Smooth muscle cell (in vitro differentiated cells): ENCODE data around the gene CCDC87. TPM values are rescaled to one million over a fixed set of nuclear protein-coding genes. Genes with fewer than 3 reads are reported as not detected.
"Not testable (repeated sequence)": the region's sequence is repeated elsewhere in the genome, so short reads cannot be mapped to it uniquely, and the experiment has no call there.

Experiments
- DNase-seq: peaks from one replicate; lab custom pipeline; 2025; ENCODE audit not compliant: unreplicated experiment; lab: John Stamatoyannopoulos, UW
- H2AFZ ChIP-seq: fragments of 200-600 bp; sonication (generic); 2 replicates; pipeline ENCODE4 v1.6.0; 2016; ENCODE audit warnings: antibody characterized with exemption, low read depth, mild to moderate bottlenecking
- H3F3A ChIP-seq: fragments of 200-600 bp; sonication (generic); 2 replicates; pipeline ENCODE4 v1.6.0; 2017; ENCODE audit warnings: antibody characterized with exemption, low read depth
- H3K27ac ChIP-seq: fragments of 200-600 bp; sonication (generic); 2 replicates; pipeline ENCODE4 v1.5.1; 2016; ENCODE audit warnings: low read depth, mild to moderate bottlenecking
- H3K27me3 ChIP-seq: fragments of 200-600 bp; sonication (generic); 2 replicates; pipeline ENCODE4 v1.6.1; 2016; ENCODE audit warnings: low read depth, mild to moderate bottlenecking
- H3K36me3 ChIP-seq: fragments of 200-600 bp; sonication (generic); 2 replicates; pipeline ENCODE4 v1.5.1; 2016; ENCODE audit warnings: low read depth
- H3K4me1 ChIP-seq: fragments of 200-600 bp; sonication (generic); 2 replicates; pipeline ENCODE4 v1.5.1; 2016; ENCODE audit warnings: low read depth
- H3K4me2 ChIP-seq: fragments of 200-600 bp; sonication (generic); 2 replicates; pipeline ENCODE4 v1.6.0; 2016; ENCODE audit warnings: mild to moderate bottlenecking
- H3K4me3 ChIP-seq: fragments of 200-600 bp; sonication (generic); 2 replicates; pipeline ENCODE4 v1.5.1; 2016; ENCODE audit warnings: mild to moderate bottlenecking
- H3K79me2 ChIP-seq: fragments of 200-600 bp; sonication (generic); 2 replicates; pipeline ENCODE4 v1.6.0; 2016; ENCODE audit warnings: low read depth, mild to moderate bottlenecking
- H3K9ac ChIP-seq: fragments of 200-600 bp; sonication (generic); 2 replicates; pipeline ENCODE4 v1.6.0; 2016; ENCODE audit warnings: low read depth
- H3K9me3 ChIP-seq: fragments of 200-600 bp; sonication (generic); replicated peaks from 2 replicates; pipeline ENCODE4 v1.5.1; 2016; ENCODE audit warnings: low read depth
- H4K20me1 ChIP-seq: fragments of 200-600 bp; sonication (generic); 2 replicates; pipeline ENCODE4 v1.6.0; 2016; ENCODE audit warnings: low read depth
- WGBS: methylation state at CpG from one replicate; pipeline ENCODE4 v1.1.7; 2016; ENCODE audit warnings: low lambda C conversion rate; 5-methylcytosine and 5-hydroxymethylcytosine counted together
- polyA plus RNA-seq: library from polyadenylated mRNA; unstranded; fragments of >200 nt; fragmentation: Nextera tagmentation; extraction: Ambion mirVana; gene quantifications from 2 replicates; pipeline ENCODE4 v1.2.1, GENCODE V29; 2016
- total RNA-seq: library from RNA; depleted of rRNA; stranded (reverse); fragments of >200 nt; gene quantifications from 2 replicates; pipeline ENCODE4 v1.2.3, GENCODE V29; 2014
- TF ChIP-seq, protein P1 (sequence below): fragments of 200-600 bp; sonication (generic); IDR thresholded peaks from 2 replicates; pipeline ENCODE4 v1.5.1; 2017; ENCODE audit warnings: borderline replicate concordance, mild to moderate bottlenecking, antibody characterized with exemption; ENCODE audit not compliant: insufficient read depth, poor library complexity, severe bottlenecking

The CCDC87 gene
- total and polyA plus RNA-seq, 2 experiments from 2014 or later: 0.56 to 2.5 TPM

DNA sequence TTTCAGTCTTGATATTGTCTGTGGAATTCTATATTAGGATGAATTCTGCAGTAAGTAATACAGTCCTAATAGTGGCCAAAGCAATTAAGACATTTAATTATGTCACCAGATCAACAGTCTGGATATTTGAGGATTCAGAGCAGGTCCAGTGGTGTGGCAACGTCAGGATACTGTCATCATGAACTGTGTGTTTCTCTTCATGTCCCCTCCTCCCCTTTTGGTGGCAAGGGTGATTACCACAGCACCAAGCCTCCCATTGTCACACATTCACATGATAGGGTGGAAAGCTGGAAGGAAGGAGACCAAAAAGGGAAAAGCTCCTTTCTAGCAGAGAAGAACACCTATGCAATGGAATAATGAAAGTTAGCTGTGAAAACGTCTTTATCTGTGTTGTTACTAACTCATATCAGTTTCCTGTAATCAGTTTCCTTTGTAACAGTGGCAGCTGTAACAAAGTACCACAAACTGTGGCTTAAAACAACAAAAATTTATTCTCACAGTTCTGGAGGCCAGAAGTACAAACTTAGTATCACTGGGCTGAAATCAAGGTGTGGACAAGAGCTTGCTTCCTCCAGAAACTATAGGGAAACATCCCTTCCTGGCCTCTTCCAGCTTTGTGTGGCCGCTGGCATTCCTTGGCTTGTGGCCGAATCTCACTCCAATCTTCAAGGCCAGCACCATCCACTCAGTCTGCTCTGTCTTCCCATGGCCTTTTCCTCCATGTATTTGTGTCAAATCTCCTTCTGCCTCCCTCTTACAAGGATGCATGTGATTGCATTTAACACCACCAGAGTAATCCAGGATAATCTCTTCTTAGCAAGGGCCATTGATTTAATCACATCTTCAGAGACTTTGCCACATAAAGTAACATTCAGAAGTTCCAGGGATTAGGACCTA lies 17.1 kb upstream of the CCDC87 start:
- H3K4me1 ChIP-seq: no peaks in the 10 kb centered on the region
- TF ChIP-seq, protein P1, sequence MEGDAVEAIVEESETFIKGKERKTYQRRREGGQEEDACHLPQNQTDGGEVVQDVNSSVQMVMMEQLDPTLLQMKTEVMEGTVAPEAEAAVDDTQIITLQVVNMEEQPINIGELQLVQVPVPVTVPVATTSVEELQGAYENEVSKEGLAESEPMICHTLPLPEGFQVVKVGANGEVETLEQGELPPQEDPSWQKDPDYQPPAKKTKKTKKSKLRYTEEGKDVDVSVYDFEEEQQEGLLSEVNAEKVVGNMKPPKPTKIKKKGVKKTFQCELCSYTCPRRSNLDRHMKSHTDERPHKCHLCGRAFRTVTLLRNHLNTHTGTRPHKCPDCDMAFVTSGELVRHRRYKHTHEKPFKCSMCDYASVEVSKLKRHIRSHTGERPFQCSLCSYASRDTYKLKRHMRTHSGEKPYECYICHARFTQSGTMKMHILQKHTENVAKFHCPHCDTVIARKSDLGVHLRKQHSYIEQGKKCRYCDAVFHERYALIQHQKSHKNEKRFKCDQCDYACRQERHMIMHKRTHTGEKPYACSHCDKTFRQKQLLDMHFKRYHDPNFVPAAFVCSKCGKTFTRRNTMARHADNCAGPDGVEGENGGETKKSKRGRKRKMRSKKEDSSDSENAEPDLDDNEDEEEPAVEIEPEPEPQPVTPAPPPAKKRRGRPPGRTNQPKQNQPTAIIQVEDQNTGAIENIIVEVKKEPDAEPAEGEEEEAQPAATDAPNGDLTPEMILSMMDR: no peak
- 89% methylated on average over 4 of the region's 4 CpGs for WGBS

DNA sequence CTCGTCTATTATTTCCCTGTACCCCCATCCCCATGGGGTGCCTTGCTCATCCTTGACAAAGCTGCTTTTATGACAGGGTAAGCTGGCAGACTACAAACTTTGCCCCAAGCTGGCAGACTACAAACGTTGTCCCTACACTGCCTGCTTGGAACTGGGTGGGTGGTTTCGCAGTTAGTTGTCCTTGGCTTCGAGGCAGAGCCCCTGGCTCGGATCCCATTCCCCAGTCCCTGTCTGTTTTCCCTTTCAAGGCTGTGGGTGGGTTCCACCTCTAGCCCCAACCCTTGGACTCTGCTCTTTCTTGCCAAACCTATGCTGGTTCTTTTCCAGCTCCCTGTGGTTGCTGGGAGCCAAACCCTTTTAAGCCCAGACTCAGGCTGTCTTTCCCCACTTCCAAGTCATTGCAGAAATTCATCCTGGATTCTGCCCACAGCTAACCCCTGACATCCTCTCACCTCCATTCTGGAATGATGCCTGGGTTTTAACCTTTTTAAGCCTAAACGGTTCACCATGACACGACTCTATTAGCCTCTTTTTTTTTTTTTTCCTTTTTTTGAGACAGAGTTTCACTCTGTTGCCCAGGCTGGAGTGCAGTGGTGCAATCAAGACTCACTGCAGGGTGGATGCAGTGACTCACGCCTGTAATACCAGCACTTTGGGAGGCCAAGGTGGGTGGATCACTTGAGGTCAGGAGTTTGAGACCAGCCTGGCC lies 14.4 kb upstream of the CCDC87 start:
- Histone ChIP-seq H3K4me3 (no peak overlapping the region), H3K9me3 (no peaks in the 10 kb centered on the region), H3K27me3 (no peaks in the 10 kb centered on the region), H3K4me1 (no peaks in the 10 kb centered on the region), H3K4me2 (no peak overlapping the region), H4K20me1 (no peaks in the 10 kb centered on the region), H3F3A (no peaks in the 10 kb centered on the region), H2AFZ (no peak overlapping the region), H3K27ac (no peak overlapping the region), H3K9ac (no peak overlapping the region), H3K36me3 (no peaks in the 10 kb centered on the region), H3K79me2 (no peaks in the 10 kb centered on the region)
- 91% methylated on average over 8 of the region's 8 CpGs for WGBS
- TF ChIP-seq, protein P1: no peak
- no peak for DNase-seq

More for the DNA sequence above, 17.1 kb upstream of the CCDC87 start:
- no peaks in the 10 kb centered on the region for H3K36me3 ChIP-seq
- H3K27me3 ChIP-seq: no peaks in the 10 kb centered on the region
- H4K20me1 ChIP-seq: no peaks in the 10 kb centered on the region
- no peak overlapping the region for H3K27ac ChIP-seq
- no peak overlapping the region for H3K4me2 ChIP-seq
- no peaks in the 10 kb centered on the region for H3K9me3 ChIP-seq
- H3K4me3 ChIP-seq: no peak overlapping the region
- no peaks in the 10 kb centered on the region for H3K79me2 ChIP-seq
- H2AFZ ChIP-seq: no peak overlapping the region
- no peak overlapping the region for H3K9ac ChIP-seq
- no peak for DNase-seq
- H3F3A ChIP-seq: no peaks in the 10 kb centered on the region

DNA sequence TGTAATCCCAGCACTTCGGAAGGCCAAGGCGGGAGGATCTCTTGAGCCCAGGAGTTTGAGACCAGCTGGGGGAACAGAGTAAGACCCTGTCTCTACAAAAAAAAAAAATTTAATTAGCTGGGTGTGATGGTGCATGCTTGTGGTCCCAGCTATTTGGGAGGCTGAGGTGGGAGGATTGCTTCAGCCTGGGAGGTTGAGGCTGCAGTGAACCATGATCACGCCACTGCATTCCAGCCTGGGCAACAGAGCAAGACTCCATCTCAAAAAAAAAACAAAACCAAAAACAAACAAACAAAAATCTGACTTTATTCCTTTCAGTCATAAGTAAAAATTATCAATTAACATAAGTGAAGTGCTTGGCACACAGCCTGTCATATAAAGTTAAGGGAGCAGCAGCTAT lies 13.7 kb upstream of the CCDC87 start:
- not testable (repeated sequence) for H3K9me3 ChIP-seq, H3K9ac ChIP-seq, H2AFZ ChIP-seq, H3K27ac ChIP-seq, H3K79me2 ChIP-seq, H3K4me1 ChIP-seq, H4K20me1 ChIP-seq, H3K36me3 ChIP-seq, H3K27me3 ChIP-seq, DNase-seq, H3K4me3 ChIP-seq, H3F3A ChIP-seq, H3K4me2 ChIP-seq
- WGBS: 96% methylated on average over 3 of the region's 3 CpGs

DNA sequence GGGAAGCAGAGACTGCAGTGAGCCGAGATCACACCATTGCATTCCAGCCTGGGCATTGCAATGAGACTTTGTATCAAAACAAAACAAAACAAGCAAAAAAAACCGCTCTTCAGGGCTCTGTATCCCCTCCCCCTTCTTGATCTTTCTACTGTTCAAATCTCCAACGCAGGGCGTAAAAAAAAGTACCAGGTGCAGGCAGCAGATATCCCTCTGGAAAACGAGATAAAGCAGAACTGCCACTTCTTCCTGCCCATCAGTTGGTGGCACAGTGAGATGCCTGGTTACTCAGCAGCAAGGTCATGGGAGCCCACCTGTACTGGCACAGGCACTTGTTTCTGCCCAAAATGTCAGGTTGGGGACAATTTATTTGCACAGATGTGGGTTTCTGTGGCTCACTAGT lies 11.3 kb upstream of the CCDC87 start:
- 94% methylated on average over 5 of the region's 5 CpGs for WGBS
- Histone ChIP-seq H4K20me1 (peaks cover 5% of the 10 kb centered on the region), H3K4me1 (no peaks in the 10 kb centered on the region), H3K9ac (no peak overlapping the region), H3F3A (no peaks in the 10 kb centered on the region), H3K4me3 (no peak overlapping the region), H3K4me2 (no peak overlapping the region), H3K27me3 (no peaks in the 10 kb centered on the region), H3K27ac (no peak overlapping the region), H3K79me2 (no peaks in the 10 kb centered on the region), H3K9me3 (no peaks in the 10 kb centered on the region), H3K36me3 (no peaks in the 10 kb centered on the region), H2AFZ (no peak overlapping the region)
- TF ChIP-seq, protein P1: no peak
- DNase-seq: no peak
